Liver (tissue), 3 donors: ENCODE results near the gene ANKRD44.

Experiments used
- CTCF ChIP-seq: fragments of 150-350 bp; IDR thresholded peaks from 2 replicates; pipeline ENCODE4 v1.5.1; 2017; ENCODE audit warnings: improper control_type of control experiment, low read depth, low read length; ENCODE audit not compliant: missing input control
- JUND ChIP-seq, 2 donors: IDR thresholded peaks; 2 replicates each; pipeline ENCODE4 v1.6.1; 2016; ENCODE audit warnings: antibody characterized with exemption in 2 of 2
- RAD21 ChIP-seq, 2 donors: IDR thresholded peaks; 2 replicates each; pipeline ENCODE4 v1.6.1; 2016; ENCODE audit warnings: antibody characterized with exemption in 2 of 2, mild to moderate bottlenecking in 2 of 2
- SP1 ChIP-seq: IDR thresholded peaks from 2 replicates; pipeline ENCODE4 v1.6.1; 2018; ENCODE audit warnings: antibody characterized with exemption, mild to moderate bottlenecking
- YY1 ChIP-seq: IDR thresholded peaks from 2 replicates; pipeline ENCODE4 v1.6.1; 2016; ENCODE audit warnings: antibody characterized with exemption, mild to moderate bottlenecking
- TF ChIP-seq, protein P1 (sequence below): IDR thresholded peaks from 2 replicates; pipeline ENCODE4 v1.6.1; 2016; ENCODE audit warnings: antibody characterized with exemption
- TF ChIP-seq, protein P2 (sequence below): IDR thresholded peaks from 2 replicates; pipeline ENCODE4 v1.6.1; 2016; ENCODE audit warnings: antibody characterized with exemption
- donor health status: healthy.
- donor health status: healthy.

DNA sequence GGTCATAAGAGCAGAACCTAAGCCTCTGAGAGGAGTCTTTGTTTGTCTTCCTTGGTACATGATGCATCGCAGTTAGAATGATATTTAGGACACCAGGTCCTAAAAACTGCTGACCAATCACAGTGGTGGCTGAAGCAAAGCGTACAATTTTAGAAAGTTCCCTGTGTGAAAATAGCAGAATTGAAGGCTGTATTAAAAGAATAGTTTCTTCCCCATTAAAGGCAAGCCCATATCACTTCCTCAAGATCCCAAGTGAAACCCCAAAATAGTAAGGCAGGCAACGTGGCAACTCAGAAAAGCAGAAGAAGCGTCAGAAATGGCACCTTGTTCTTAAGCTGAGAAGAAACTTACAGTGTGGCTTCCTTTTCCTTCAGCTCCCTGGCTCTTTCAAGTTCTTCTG lies 229.3 kb downstream of the ANKRD44 start:
- TF ChIP-seq, protein P1, sequence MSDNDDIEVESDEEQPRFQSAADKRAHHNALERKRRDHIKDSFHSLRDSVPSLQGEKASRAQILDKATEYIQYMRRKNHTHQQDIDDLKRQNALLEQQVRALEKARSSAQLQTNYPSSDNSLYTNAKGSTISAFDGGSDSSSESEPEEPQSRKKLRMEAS: no peak
- TF ChIP-seq JUND (IDR thresholded peaks at IDR 0.05): no peak
- no peak for TF ChIP-seq RAD21 (IDR thresholded peaks at IDR 0.05)
- TF ChIP-seq CTCF: no peak
- no peak for TF ChIP-seq SP1
- TF ChIP-seq, protein P2, sequence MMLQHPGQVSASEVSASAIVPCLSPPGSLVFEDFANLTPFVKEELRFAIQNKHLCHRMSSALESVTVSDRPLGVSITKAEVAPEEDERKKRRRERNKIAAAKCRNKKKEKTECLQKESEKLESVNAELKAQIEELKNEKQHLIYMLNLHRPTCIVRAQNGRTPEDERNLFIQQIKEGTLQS: no peak
- TF ChIP-seq YY1: no peak
